NT2/D1 (cell line): ENCODE results near the gene AQP9.

Experiments used
- SUZ12 ChIP-seq: IDR thresholded peaks from 2 replicates; pipeline ENCODE4 v1.6.1; 2011; ENCODE audit not compliant: insufficient read length, insufficient read depth; ENCODE audit errors: extremely low read depth
- YY1 ChIP-seq: IDR thresholded peaks from 2 replicates; pipeline ENCODE4 v1.6.1; 2011; ENCODE audit not compliant: insufficient read length, insufficient read depth
- ZNF274 ChIP-seq: IDR thresholded peaks from 2 replicates; pipeline ENCODE4 v1.6.1; 2011; ENCODE audit warnings: mild to moderate bottlenecking, low read depth, low read length

- no peak for TF ChIP-seq ZNF274
- TF ChIP-seq YY1: no peak
- no peak for TF ChIP-seq SUZ12
Measured at GRCh38 chr15:58135511-58136174, 2.5 kb upstream of the AQP9 start.
